ENCODE measurements around the gene GGTA1.

GRCh38 chr9:121518634-121519033 is 19.0 kb upstream of the GGTA1 start:
- no peak for TF ChIP-seq SP1 (IDR thresholded peaks at IDR 0.05)
- no peak for TF ChIP-seq BHLHE40 (IDR thresholded peaks at IDR 0.05; ENCODE audit: borderline replicate concordance)
- TF ChIP-seq ARNT (IDR thresholded peaks at IDR 0.05): no peak
- TF ChIP-seq FOXK2 (IDR thresholded peaks at IDR 0.05): no peak
- no peak for TF ChIP-seq HDGF (IDR thresholded peaks at IDR 0.05; ENCODE audit: borderline replicate concordance)
- no peak for TF ChIP-seq ELF4 (IDR thresholded peaks at IDR 0.05)
- TF ChIP-seq L3MBTL2 (conservative IDR thresholded peaks at IDR 0.05): no peak

Data from HEK293T (cell line).